GM12878 (cell line): ENCODE data around the gene KCNMB4. TPM values are rescaled to one million over a fixed set of nuclear protein-coding genes. Genes with fewer than 3 reads are reported as not detected.

ENCODE experiments used
- ATAC-seq: fragments of 200-7000 bp; cut with Tn5 transposase; 3 replicates; pipeline ENCODE4 v1.9.1; 2020; ENCODE audit warnings: mild to moderate bottlenecking, moderate library complexity
- BruUV-seq: library from RNA; stranded (reverse); fragments of 400-500 nt; replicated peaks from 2 replicates; lab custom pipeline; 2021; lab: Mats Ljungman, UMichigan
- CTCF ChIA-PET: fragments of 300-600 bp; sonication (Branson Sonifier 250); formaldehyde crosslinking; extraction: SDS; loops from one replicate; lab custom pipeline; 2021; ENCODE audit warnings: inconsistent platforms; lab: Yijun Ruan, JAX
- POLR2A ChIA-PET: fragments of 350-600 bp; formaldehyde crosslinking; extraction: SDS; loops from one replicate; lab custom pipeline; 2021; ENCODE audit warnings: inconsistent platforms; lab: Charles Lee
- RAD21 ChIA-PET: fragments of 300-600 bp; sonication (Branson Sonifier 250); formaldehyde crosslinking; loops from one replicate; lab custom pipeline; 2023; ENCODE audit warnings: antibody characterized with exemption; ENCODE audit not compliant: unreplicated experiment; lab: Charles Lee
- SMC1A ChIA-PET: fragments of 300-600 bp; sonication (Branson Sonifier 250); formaldehyde crosslinking; loops from one replicate; lab custom pipeline; 2023; ENCODE audit not compliant: unreplicated experiment, uncharacterized antibody; lab: Charles Lee
- DNase-seq: peaks from one replicate; pipeline ENCODE4 v3.0.0-alpha.2; 2011; ENCODE audit warnings: low read depth, low spot score
- FAIRE-seq: peaks from 3 replicates; lab custom pipeline; 2011; peaks lifted over from hg19 to GRCh38; lab: Jason Lieb, UNC
- H2AFZ ChIP-seq: 2 replicates; pipeline ENCODE4 v1.6.0; 2011; ENCODE audit warnings: low read depth, low read length, control low read depth; ENCODE audit not compliant: control insufficient read depth
- H3K27ac ChIP-seq: 2 replicates; pipeline ENCODE4 v1.5.1; 2011; ENCODE audit warnings: control low read depth; ENCODE audit not compliant: control insufficient read depth, insufficient read depth
- H3K27me3 ChIP-seq, 2 experiments: replicated peaks in 1 of 2; 2 replicates each; pipeline versions ENCODE4 v1.6.0 to v1.6.1; 2011; ENCODE audit warnings: low read length in 1 of 2; ENCODE audit not compliant: control insufficient read depth in 2 of 2, insufficient read depth in 2 of 2
- H3K36me3 ChIP-seq, 2 experiments: 2 replicates each; pipeline ENCODE4 v1.5.1; 2011; ENCODE audit warnings: low read length in 1 of 2; ENCODE audit not compliant: control insufficient read depth in 2 of 2, insufficient read depth in 2 of 2
- H3K4me1 ChIP-seq: 2 replicates; pipeline ENCODE4 v1.6.1; 2011; ENCODE audit warnings: mild to moderate bottlenecking, low read length, moderate library complexity, mixed read lengths; ENCODE audit not compliant: control insufficient read depth, insufficient read depth
- H3K4me2 ChIP-seq: 2 replicates; pipeline ENCODE4 v1.6.0; 2011; ENCODE audit warnings: control low read depth; ENCODE audit not compliant: control insufficient read depth, insufficient read depth
- H3K4me3 ChIP-seq: fragments of 200-600 bp; sonication (generic); 2 replicates; pipeline ENCODE4 v1.5.1; 2016
- H3K79me2 ChIP-seq: 2 replicates; pipeline ENCODE4 v1.6.0; 2011; ENCODE audit warnings: low read length; ENCODE audit not compliant: control insufficient read depth, insufficient read depth
- H3K9ac ChIP-seq: 2 replicates; pipeline ENCODE4 v1.8.0; 2011; ENCODE audit warnings: low read length, control low read depth, mixed read lengths; ENCODE audit not compliant: control insufficient read depth, insufficient read depth
- H3K9me3 ChIP-seq: replicated peaks from 3 replicates; pipeline ENCODE4 v1.5.1; 2011; ENCODE audit warnings: mild to moderate bottlenecking, low read length; ENCODE audit not compliant: control insufficient read depth, insufficient read depth
- H4K20me1 ChIP-seq: 2 replicates; pipeline ENCODE4 v1.6.0; 2011; ENCODE audit not compliant: control insufficient read depth, insufficient read depth
- ATF7 ChIP-seq: fragments of 450-650 bp; IDR thresholded peaks from 2 replicates; pipeline ENCODE4 v1.6.1; 2016; ENCODE audit warnings: low read depth, mild to moderate bottlenecking
- BACH1 ChIP-seq: fragments of 450-650 bp; IDR thresholded peaks from 2 replicates; pipeline ENCODE4 v1.6.1; 2017; ENCODE audit warnings: mild to moderate bottlenecking, borderline replicate concordance
- BCL11A ChIP-seq: IDR thresholded peaks from 2 replicates; pipeline ENCODE4 v1.6.1; 2011; ENCODE audit warnings: low read depth, low read length
- CHD4 ChIP-seq: fragments of 200-600 bp; sonication (generic); IDR thresholded peaks from 2 replicates; pipeline ENCODE4 v1.6.1; 2016; ENCODE audit warnings: mild to moderate bottlenecking
- DPF2 ChIP-seq: fragments of 450-650 bp; IDR thresholded peaks from 2 replicates; pipeline ENCODE4 v1.6.1; 2017; ENCODE audit warnings: mild to moderate bottlenecking
- FOXK2 ChIP-seq: fragments of 450-650 bp; IDR thresholded peaks from 2 replicates; pipeline ENCODE4 v1.6.1; 2017; ENCODE audit warnings: mild to moderate bottlenecking, moderate library complexity
- IRF4 ChIP-seq: IDR thresholded peaks from 2 replicates; pipeline ENCODE4 v1.6.1; 2011; ENCODE audit warnings: low read depth, low read length
- NFIC ChIP-seq: IDR thresholded peaks from 2 replicates; pipeline ENCODE4 v1.6.1; 2012; ENCODE audit warnings: low read depth, mild to moderate bottlenecking, inconsistent platforms, low read length, moderate library complexity
- NFYB ChIP-seq: IDR thresholded peaks from 2 replicates; pipeline ENCODE4 v1.6.1; 2011; ENCODE audit warnings: low read depth, mild to moderate bottlenecking, low read length, improper control_type of control experiment, moderate library complexity; ENCODE audit not compliant: insufficient read depth
- PML ChIP-seq: IDR thresholded peaks from 2 replicates; pipeline ENCODE4 v1.6.1; 2012; ENCODE audit warnings: low read length, inconsistent platforms
- STAT1 ChIP-seq: fragments of 450-650 bp; conservative IDR thresholded peaks from 2 replicates; pipeline ENCODE4 v1.6.1; 2014; ENCODE audit warnings: antibody characterized with exemption, mild to moderate bottlenecking
- TCF7 ChIP-seq: IDR thresholded peaks from 2 replicates; pipeline ENCODE4 v1.6.1; 2014; ENCODE audit warnings: antibody characterized with exemption, borderline replicate concordance
- YBX1 ChIP-seq: fragments of 450-650 bp; IDR thresholded peaks from 2 replicates; pipeline ENCODE4 v1.6.1; 2016; ENCODE audit warnings: antibody characterized with exemption
- WGBS: methylation state at CpG from one replicate; pipeline ENCODE4 v1.1.6; 2016; ENCODE audit warnings: low lambda C conversion rate; ENCODE audit not compliant: insufficient replicate concordance, insufficient coverage; ENCODE audit errors: missing lambda C conversion rate; 5-methylcytosine and 5-hydroxymethylcytosine counted together
- in situ Hi-C: fragments of 300-500 bp; cut with MboI; formaldehyde crosslinking; loops from 9 replicates; pipeline ENCODE4 v1.14.3; 2018; ENCODE audit warnings: mixed read lengths
- intact Hi-C: fragments of 100-400 bp; cut with micrococcal nuclease; formaldehyde crosslinking; loops from one replicate; pipeline ENCODE4 v1.14.2; 2022; ENCODE audit not compliant: unreplicated experiment
- polyA plus RNA-seq, 11 experiments: library from polyadenylated mRNA; depleted of rRNA in 4 of 11; unstranded in 6 of 11; stranded (reverse) in 5 of 11; fragments of >200 nt; fragmentation: Nextera tagmentation in 4 of 11; fragmentation: Illumina TruSeq in 1 of 11; extraction: Ambion mirVana in 4 of 11; extraction: Trizol in 1 of 11; gene quantifications; 1 replicate in 1 of 11; 2 replicates in 10 of 11; pipeline versions ENCODE4 v1.2.1 to v1.2.3, GENCODE V29; 2011 to 2016; ENCODE audit warnings: inconsistent platforms in 2 of 11, missing spikeins in 2 of 11, low read depth in 1 of 11
- total RNA-seq, 4 experiments: library from RNA; depleted of rRNA in 3 of 4; stranded (reverse); fragments of >200 nt in 3 of 4; fragmentation: Illumina TruSeq in 1 of 4; extraction: Trizol in 1 of 4; gene quantifications; 2 replicates each; pipeline versions ENCODE4 v1.2.1 to v1.2.3, GENCODE V29; 2013 to 2021
- TF ChIP-seq, protein P1 (sequence below): IDR thresholded peaks from 2 replicates; pipeline ENCODE4 v1.6.1; 2011; ENCODE audit warnings: mild to moderate bottlenecking, low read depth, low read length, moderate library complexity; ENCODE audit not compliant: insufficient replicate concordance
- TF ChIP-seq, protein P2 (sequence below): IDR thresholded peaks from 2 replicates; pipeline ENCODE4 v1.6.1; 2011; ENCODE audit warnings: borderline replicate concordance, low read depth, mild to moderate bottlenecking, moderate library complexity, mixed read lengths, low read length; ENCODE audit not compliant: insufficient read depth; ENCODE audit errors: extremely low read length
- TF ChIP-seq, protein P3 (sequence below): IDR thresholded peaks from 2 replicates; pipeline ENCODE4 v1.6.1; 2012; ENCODE audit warnings: low read depth, low read length, improper control_type of control experiment
- TF ChIP-seq, protein P4 (sequence below): IDR thresholded peaks from 2 replicates; pipeline ENCODE4 v1.6.1; 2012; ENCODE audit warnings: mild to moderate bottlenecking, low read depth, low read length

Gene KCNMB4
- total and polyA plus RNA-seq, 10 of the 15 experiments (the other 5 are each of a cell fraction or from before 2014, with no cell fraction given) = 0.06 to 0.37 (median 0.16) TPM; not detected in 2

DNA sequence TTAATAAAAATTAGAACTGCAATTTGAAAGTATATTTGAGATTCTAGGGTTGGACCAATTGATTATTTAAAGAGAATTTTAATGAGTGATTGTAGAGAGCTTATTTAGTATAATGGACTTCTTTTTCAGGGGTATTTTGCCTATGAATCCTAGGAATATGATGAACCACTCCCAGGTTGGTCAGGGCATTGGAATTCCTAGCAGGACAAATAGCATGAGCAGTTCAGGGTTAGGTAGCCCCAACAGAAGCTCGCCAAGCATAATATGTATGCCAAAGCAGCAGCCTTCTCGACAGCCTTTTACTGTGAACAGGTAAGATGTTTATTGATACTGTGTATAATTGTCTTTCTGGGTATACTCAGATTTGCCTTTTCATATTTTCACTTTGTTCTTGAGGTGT is 35.9 kb upstream of the KCNMB4 start:
- no peaks in the 10 kb centered on the region; the same call in 1 of the 2 replicates for H3K79me2 ChIP-seq

More for the DNA sequence above, 35.9 kb upstream of the KCNMB4 start:
- WGBS = 100% methylated on average over 2 of the region's 2 CpGs
- ChIA-PET CTCF (interaction anchor here (0.7 kb wide), 1 partner anchor 89 kb away, joined by 3 read pairs; no protein-coding TSS in a partner anchor), SMC1A (interaction anchor here (0.9 to 1.4 kb wide), 3 partner anchors 10 to 429 kb away, joined by 4 to 7 read pairs (median 4); no protein-coding TSS in a partner anchor), RAD21 (no interaction called here), POLR2A (no interaction called here)
- Histone ChIP-seq H3K4me2 (no peak overlapping the region), H3K4me1 (no peaks in the 10 kb centered on the region), H2AFZ (no peak overlapping the region), H3K9ac (no peak overlapping the region), H3K36me3 (peaks cover 0 to 2% of the 10 kb centered on the region in 2 experiments; a peak in 1 of 4 replicates), H3K27me3 (no peaks in the 10 kb centered on the region), H4K20me1 (no peaks in the 10 kb centered on the region), H3K9me3 (no peaks in the 10 kb centered on the region), H3K27ac (no peak overlapping the region), H3K4me3 (no peak overlapping the region)
- intact Hi-C loops = no loop called here
- BruUV-seq = no TSS peak
- in situ Hi-C loops = no loop called here
- ATAC-seq = no peak
- DNase-seq = no peak
- no peak for TF ChIP-seq FOXK2
- TF ChIP-seq IRF4 = no peak
- TF ChIP-seq, protein P1, sequence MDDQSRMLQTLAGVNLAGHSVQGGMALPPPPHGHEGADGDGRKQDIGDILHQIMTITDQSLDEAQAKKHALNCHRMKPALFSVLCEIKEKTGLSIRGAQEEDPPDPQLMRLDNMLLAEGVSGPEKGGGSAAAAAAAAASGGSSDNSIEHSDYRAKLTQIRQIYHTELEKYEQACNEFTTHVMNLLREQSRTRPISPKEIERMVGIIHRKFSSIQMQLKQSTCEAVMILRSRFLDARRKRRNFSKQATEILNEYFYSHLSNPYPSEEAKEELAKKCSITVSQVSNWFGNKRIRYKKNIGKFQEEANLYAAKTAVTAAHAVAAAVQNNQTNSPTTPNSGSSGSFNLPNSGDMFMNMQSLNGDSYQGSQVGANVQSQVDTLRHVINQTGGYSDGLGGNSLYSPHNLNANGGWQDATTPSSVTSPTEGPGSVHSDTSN = no peak
- no peak for TF ChIP-seq DPF2
- no peak for TF ChIP-seq STAT1
- TF ChIP-seq, protein P2, sequence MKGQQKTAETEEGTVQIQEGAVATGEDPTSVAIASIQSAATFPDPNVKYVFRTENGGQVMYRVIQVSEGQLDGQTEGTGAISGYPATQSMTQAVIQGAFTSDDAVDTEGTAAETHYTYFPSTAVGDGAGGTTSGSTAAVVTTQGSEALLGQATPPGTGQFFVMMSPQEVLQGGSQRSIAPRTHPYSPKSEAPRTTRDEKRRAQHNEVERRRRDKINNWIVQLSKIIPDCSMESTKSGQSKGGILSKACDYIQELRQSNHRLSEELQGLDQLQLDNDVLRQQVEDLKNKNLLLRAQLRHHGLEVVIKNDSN = no peak
- TF ChIP-seq YBX1 = no peak
- no peak for TF ChIP-seq PML
- TF ChIP-seq, protein P3, sequence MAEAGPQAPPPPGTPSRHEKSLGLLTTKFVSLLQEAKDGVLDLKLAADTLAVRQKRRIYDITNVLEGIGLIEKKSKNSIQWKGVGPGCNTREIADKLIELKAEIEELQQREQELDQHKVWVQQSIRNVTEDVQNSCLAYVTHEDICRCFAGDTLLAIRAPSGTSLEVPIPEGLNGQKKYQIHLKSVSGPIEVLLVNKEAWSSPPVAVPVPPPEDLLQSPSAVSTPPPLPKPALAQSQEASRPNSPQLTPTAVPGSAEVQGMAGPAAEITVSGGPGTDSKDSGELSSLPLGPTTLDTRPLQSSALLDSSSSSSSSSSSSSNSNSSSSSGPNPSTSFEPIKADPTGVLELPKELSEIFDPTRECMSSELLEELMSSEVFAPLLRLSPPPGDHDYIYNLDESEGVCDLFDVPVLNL = no peak
- TF ChIP-seq BCL11A = no peak
- no peak for TF ChIP-seq TCF7
- no peak for TF ChIP-seq NFIC
- no peak for TF ChIP-seq ATF7
- TF ChIP-seq CHD4 = no peak
- TF ChIP-seq, protein P4, sequence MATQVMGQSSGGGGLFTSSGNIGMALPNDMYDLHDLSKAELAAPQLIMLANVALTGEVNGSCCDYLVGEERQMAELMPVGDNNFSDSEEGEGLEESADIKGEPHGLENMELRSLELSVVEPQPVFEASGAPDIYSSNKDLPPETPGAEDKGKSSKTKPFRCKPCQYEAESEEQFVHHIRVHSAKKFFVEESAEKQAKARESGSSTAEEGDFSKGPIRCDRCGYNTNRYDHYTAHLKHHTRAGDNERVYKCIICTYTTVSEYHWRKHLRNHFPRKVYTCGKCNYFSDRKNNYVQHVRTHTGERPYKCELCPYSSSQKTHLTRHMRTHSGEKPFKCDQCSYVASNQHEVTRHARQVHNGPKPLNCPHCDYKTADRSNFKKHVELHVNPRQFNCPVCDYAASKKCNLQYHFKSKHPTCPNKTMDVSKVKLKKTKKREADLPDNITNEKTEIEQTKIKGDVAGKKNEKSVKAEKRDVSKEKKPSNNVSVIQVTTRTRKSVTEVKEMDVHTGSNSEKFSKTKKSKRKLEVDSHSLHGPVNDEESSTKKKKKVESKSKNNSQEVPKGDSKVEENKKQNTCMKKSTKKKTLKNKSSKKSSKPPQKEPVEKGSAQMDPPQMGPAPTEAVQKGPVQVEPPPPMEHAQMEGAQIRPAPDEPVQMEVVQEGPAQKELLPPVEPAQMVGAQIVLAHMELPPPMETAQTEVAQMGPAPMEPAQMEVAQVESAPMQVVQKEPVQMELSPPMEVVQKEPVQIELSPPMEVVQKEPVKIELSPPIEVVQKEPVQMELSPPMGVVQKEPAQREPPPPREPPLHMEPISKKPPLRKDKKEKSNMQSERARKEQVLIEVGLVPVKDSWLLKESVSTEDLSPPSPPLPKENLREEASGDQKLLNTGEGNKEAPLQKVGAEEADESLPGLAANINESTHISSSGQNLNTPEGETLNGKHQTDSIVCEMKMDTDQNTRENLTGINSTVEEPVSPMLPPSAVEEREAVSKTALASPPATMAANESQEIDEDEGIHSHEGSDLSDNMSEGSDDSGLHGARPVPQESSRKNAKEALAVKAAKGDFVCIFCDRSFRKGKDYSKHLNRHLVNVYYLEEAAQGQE = no peak
- no peak for TF ChIP-seq NFYB
- TF ChIP-seq BACH1 = no peak
- FAIRE-seq = no peak
